Activated T-helper 17 cell treated with anti-CD3 and anti-CD28 coated beads, Interleukin-2, amount 50 U/mL, for 72 hours (primary cell): ENCODE results near the gene VTCN1. TPM values are rescaled to one million over a fixed set of nuclear protein-coding genes. Genes with fewer than 3 reads are reported as not detected.
A peak's percentile ranks its signal among the peaks of the same experiment; 100 is the strongest.
"Not testable (repeated sequence)": the region's sequence is repeated elsewhere in the genome, so short reads cannot be mapped to it uniquely, and the experiment has no call there.

ENCODE experiments used
- ATAC-seq: fragments of 150-1000 bp; cut with Tn5 transposase; replicated peaks from 2 replicates; pipeline ENCODE4 v1.10.0; 2021; ENCODE audit warnings: mild to moderate bottlenecking, moderate library complexity
- H3K27ac Mint-ChIP-seq: one replicate; pipeline ENCODE4 v1.8.0; 2022; ENCODE audit warnings: mixed read lengths
- H3K27me3 Mint-ChIP-seq: one replicate; pipeline ENCODE4 v1.8.0; 2022; ENCODE audit warnings: mixed read lengths
- H3K36me3 Mint-ChIP-seq: one replicate; pipeline ENCODE4 v1.8.0; 2022; ENCODE audit warnings: low read depth, mild to moderate bottlenecking, mixed read lengths
- H3K4me1 Mint-ChIP-seq: one replicate; pipeline ENCODE4 v1.8.0; 2022; ENCODE audit warnings: mixed read lengths
- H3K4me3 Mint-ChIP-seq: one replicate; pipeline ENCODE4 v1.8.0; 2022; ENCODE audit warnings: mild to moderate bottlenecking, mixed read lengths
- H3K9me3 Mint-ChIP-seq: one replicate; pipeline ENCODE4 v1.8.0; 2022; ENCODE audit warnings: mixed read lengths
- total RNA-seq, 2 donors: library from RNA; stranded (reverse); gene quantifications; one replicate each; pipeline ENCODE4 v1.2.3, GENCODE V29; 2022

VTCN1 gene
- total RNA-seq, 2 donors from 2014 or later = not detected

GRCh38 chr1:117116090-117116783, 94.5 kb downstream of the VTCN1 start:
- Mint-ChIP-seq H3K4me3 (no peak overlapping the region), H3K27ac (no peak overlapping the region), H3K4me1 (peaks cover 9% of the 10 kb centered on the region), H3K27me3 (no peaks in the 10 kb centered on the region), H3K36me3 (no peaks in the 10 kb centered on the region), H3K9me3 (no peaks in the 10 kb centered on the region)
- ATAC-seq = no peak

DNA sequence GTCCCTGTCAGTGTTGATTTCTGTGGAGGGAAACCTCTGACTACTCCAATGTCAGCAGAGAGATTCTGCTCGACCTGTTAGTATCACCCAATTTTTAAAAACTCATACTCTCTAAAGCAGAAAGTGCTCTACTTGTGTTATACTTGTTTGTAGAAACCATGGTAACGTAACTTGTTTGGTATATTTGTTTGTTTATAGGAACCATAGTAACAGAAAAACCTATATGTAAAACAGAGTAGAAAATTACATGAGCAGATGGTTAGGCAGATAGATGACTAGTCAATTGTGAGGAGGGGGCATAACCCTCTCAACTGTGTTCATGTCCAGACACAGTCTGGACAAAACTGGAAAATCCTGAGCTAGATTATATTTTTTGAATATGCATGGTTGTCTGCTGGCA, 95.8 kb downstream of the VTCN1 start:
- ATAC-seq = no peak
- Mint-ChIP-seq H3K4me1 (peaks cover 13% of the 10 kb centered on the region), H3K36me3 (no peaks in the 10 kb centered on the region), H3K27me3 (no peaks in the 10 kb centered on the region), H3K27ac (no peak overlapping the region), H3K9me3 (no peaks in the 10 kb centered on the region), H3K4me3 (no peak overlapping the region)

GRCh38 chr1:117113199-117113598, 97.5 kb downstream of the VTCN1 start:
- Mint-ChIP-seq H3K4me3 (no peak overlapping the region), H3K4me1 (peaks cover 26% of the 10 kb centered on the region), H3K36me3 (no peaks in the 10 kb centered on the region), H3K27ac (no peak overlapping the region), H3K27me3 (no peaks in the 10 kb centered on the region), H3K9me3 (no peaks in the 10 kb centered on the region)
- no peak for ATAC-seq

DNA sequence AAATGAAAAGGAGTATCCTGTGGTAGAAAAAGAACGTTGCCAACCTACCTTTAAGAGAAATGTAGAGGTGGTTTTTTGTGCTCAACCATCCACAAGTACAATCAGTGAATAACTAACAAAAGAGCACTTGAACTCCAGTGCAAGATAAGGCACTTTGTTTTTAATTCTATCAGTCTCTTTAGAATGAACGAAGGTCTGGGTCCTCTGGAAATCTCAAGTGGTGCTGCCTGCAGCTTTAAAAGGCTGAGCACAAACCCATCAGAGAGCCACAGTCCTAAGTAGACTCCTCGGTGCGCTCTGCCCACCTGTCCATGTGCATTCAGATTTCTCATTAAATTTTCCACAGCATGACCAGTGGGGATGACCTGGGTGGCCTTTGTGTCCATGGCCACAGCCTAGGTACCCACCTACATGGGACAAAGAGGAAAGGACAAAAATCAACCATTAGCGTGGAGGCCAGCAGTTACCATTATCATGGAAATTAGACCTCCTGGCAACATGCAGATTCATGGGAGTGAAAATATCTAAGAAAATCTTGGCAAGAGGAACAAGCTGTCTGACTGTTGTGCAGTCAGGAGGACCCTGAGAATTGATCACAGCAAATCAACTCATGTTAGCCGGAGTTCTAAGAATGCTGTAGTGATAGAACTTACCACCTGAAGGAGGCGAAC, 98.5 kb downstream of the VTCN1 start:
- H3K27me3 Mint-ChIP-seq = no peaks in the 10 kb centered on the region
- H3K27ac Mint-ChIP-seq = no peak overlapping the region
- no peak for ATAC-seq
- peaks cover under 1% of the 10 kb centered on the region for H3K36me3 Mint-ChIP-seq
- H3K4me3 Mint-ChIP-seq = no peak overlapping the region
- peaks cover 29% of the 10 kb centered on the region for H3K4me1 Mint-ChIP-seq
- no peaks in the 10 kb centered on the region for H3K9me3 Mint-ChIP-seq

DNA sequence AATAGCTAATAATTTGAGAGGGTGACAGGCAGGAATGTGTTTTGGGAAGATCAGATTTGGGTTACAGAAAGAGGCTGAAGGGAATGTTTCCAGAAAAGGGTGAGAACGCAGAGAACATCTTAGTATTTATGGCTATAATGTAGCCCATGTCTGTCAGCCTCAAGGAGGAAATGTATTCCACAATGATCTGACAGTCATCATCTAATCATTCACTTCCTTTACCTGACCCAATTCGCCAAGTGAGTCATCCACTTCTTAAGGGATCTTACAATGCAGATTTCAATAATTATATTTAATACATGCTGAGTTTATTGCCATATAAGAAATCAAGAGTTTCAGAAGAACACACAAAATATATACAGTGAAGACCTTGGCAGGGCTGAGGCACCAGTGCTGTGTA, 100.0 kb downstream of the VTCN1 start:
- Mint-ChIP-seq H3K36me3 (peaks cover 15% of the 10 kb centered on the region), H3K4me1 (peaks cover 35% of the 10 kb centered on the region), H3K9me3 (no peaks in the 10 kb centered on the region), H3K27ac (peak overlapping the region; percentile 35), H3K27me3 (no peaks in the 10 kb centered on the region), H3K4me3 (peak overlapping the region; percentile 5)
- ATAC-seq = peak; percentile 62

- Mint-ChIP-seq H3K4me1 (peaks cover 28% of the 10 kb centered on the region), H3K36me3 (peaks cover 46% of the 10 kb centered on the region), H3K9me3 (no peaks in the 10 kb centered on the region), H3K4me3 (no peak overlapping the region), H3K27me3 (no peaks in the 10 kb centered on the region), H3K27ac (peak overlapping the region; percentile 29)
- ATAC-seq = no peak
Observed at GRCh38 chr1:117107364-117107763, 103.4 kb downstream of the VTCN1 start.

DNA sequence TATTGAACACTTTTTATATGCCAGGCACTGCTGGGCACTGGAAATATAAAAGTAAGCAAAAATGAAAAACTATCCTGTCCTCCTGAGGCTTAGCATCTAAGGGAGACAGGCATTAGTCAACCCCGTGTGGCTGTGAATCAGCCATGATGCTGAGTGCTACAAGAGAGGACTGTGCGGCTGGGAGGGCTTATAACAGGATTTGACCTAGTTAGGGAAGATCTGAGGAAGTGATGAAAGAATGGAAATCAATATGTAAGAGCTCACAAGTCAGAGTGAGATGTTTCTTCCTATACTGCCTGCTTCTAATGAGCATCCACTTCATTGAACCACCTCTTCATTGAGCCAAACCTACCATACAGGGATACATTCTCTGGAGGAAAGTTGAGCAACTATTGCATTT, 104.2 kb downstream of the VTCN1 start:
- H3K36me3 Mint-ChIP-seq = peaks cover 54% of the 10 kb centered on the region
- H3K27me3 Mint-ChIP-seq = no peaks in the 10 kb centered on the region
- peaks cover 32% of the 10 kb centered on the region for H3K4me1 Mint-ChIP-seq
- H3K27ac Mint-ChIP-seq = peak overlapping the region; percentile 29
- H3K4me3 Mint-ChIP-seq = peak overlapping the region; percentile 9
- no peaks in the 10 kb centered on the region for H3K9me3 Mint-ChIP-seq
- ATAC-seq = peak; percentile 89

- ATAC-seq = no peak
- Mint-ChIP-seq H3K9me3 (no peaks in the 10 kb centered on the region), H3K27me3 (no peaks in the 10 kb centered on the region), H3K4me1 (peaks cover 28% of the 10 kb centered on the region), H3K27ac (no peak overlapping the region), H3K4me3 (no peak overlapping the region), H3K36me3 (peaks cover 62% of the 10 kb centered on the region)
Observed at GRCh38 chr1:117105722-117106121, 105.0 kb downstream of the VTCN1 start.

GRCh38 chr1:117104986-117105385, 105.7 kb downstream of the VTCN1 start:
- H3K36me3 Mint-ChIP-seq = peaks cover 69% of the 10 kb centered on the region
- no peak overlapping the region for H3K4me3 Mint-ChIP-seq
- ATAC-seq = no peak
- no peak overlapping the region for H3K27ac Mint-ChIP-seq
- H3K27me3 Mint-ChIP-seq = no peaks in the 10 kb centered on the region
- H3K4me1 Mint-ChIP-seq = peaks cover 27% of the 10 kb centered on the region
- no peaks in the 10 kb centered on the region for H3K9me3 Mint-ChIP-seq

- not testable (repeated sequence) for ATAC-seq
Observed at GRCh38 chr1:117101858-117102257, 108.9 kb downstream of the VTCN1 start.

GRCh38 chr1:117101334-117101733, 109.4 kb downstream of the VTCN1 start:
- no peak for ATAC-seq
- peaks cover 96% of the 10 kb centered on the region for H3K36me3 Mint-ChIP-seq
- peaks cover 6% of the 10 kb centered on the region for H3K4me1 Mint-ChIP-seq
- no peak overlapping the region for H3K4me3 Mint-ChIP-seq
- H3K27me3 Mint-ChIP-seq = no peaks in the 10 kb centered on the region
- no peak overlapping the region for H3K27ac Mint-ChIP-seq
- H3K9me3 Mint-ChIP-seq = no peaks in the 10 kb centered on the region

More at GRCh38 chr1:117101858-117102257, 108.9 kb downstream of the VTCN1 start:
- Mint-ChIP-seq H3K36me3 (peaks cover 96% of the 10 kb centered on the region), H3K4me1 (peaks cover 11% of the 10 kb centered on the region)
- not testable (repeated sequence) for H3K27ac Mint-ChIP-seq, H3K4me3 Mint-ChIP-seq, H3K9me3 Mint-ChIP-seq, H3K27me3 Mint-ChIP-seq

GRCh38 chr1:117098287-117098890, 112.3 kb downstream of the VTCN1 start:
- no peak overlapping the region for H3K4me3 Mint-ChIP-seq
- no peak overlapping the region for H3K27ac Mint-ChIP-seq
- ATAC-seq = no peak
- no peaks in the 10 kb centered on the region for H3K27me3 Mint-ChIP-seq
- peaks cover 4% of the 10 kb centered on the region for H3K4me1 Mint-ChIP-seq
- H3K36me3 Mint-ChIP-seq = peaks cover 98% of the 10 kb centered on the region
- H3K9me3 Mint-ChIP-seq = no peaks in the 10 kb centered on the region

GRCh38 chr1:117097443-117097842, 113.3 kb downstream of the VTCN1 start:
- Mint-ChIP-seq H3K9me3 (no peaks in the 10 kb centered on the region), H3K27ac (peak overlapping the region; percentile 7), H3K36me3 (peaks cover 100% of the 10 kb centered on the region), H3K27me3 (no peaks in the 10 kb centered on the region), H3K4me1 (peaks cover 10% of the 10 kb centered on the region), H3K4me3 (no peak overlapping the region)
- ATAC-seq = no peak

DNA sequence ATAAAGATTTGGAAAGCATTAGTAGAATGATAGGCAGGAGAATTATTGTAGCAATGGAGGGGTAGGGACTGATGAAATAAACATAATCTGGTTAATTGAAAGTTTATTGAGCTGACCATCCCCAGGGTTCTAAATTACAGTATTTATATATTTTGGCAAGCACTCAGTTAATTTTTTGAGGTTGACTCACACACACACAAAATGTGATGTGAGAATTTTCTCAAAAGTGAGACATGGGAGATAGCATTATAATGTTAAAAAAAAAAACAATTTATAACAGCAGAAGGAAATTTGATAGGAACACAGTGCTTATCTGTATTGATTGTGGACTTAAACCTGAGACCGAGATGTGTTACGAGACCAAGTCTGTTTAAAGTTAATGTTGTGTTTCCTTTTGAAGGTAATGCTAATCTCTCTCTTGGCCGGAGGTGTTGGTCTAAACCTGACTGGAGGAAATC, 113.7 kb downstream of the VTCN1 start:
- H3K27ac Mint-ChIP-seq = peak overlapping the region; percentile 7
- no peak overlapping the region for H3K4me3 Mint-ChIP-seq
- H3K9me3 Mint-ChIP-seq = no peaks in the 10 kb centered on the region
- peaks cover 7% of the 10 kb centered on the region for H3K4me1 Mint-ChIP-seq
- no peak for ATAC-seq
- H3K36me3 Mint-ChIP-seq = peaks cover 100% of the 10 kb centered on the region
- H3K27me3 Mint-ChIP-seq = no peaks in the 10 kb centered on the region
